ENCODE data around the gene BNIP1. TPM values are rescaled to one million over a fixed set of nuclear protein-coding genes. Genes with fewer than 3 reads are reported as not detected.

Gene BNIP1
- total RNA-seq, 1 donor from 2014 or later: 19.7 TPM

DNA sequence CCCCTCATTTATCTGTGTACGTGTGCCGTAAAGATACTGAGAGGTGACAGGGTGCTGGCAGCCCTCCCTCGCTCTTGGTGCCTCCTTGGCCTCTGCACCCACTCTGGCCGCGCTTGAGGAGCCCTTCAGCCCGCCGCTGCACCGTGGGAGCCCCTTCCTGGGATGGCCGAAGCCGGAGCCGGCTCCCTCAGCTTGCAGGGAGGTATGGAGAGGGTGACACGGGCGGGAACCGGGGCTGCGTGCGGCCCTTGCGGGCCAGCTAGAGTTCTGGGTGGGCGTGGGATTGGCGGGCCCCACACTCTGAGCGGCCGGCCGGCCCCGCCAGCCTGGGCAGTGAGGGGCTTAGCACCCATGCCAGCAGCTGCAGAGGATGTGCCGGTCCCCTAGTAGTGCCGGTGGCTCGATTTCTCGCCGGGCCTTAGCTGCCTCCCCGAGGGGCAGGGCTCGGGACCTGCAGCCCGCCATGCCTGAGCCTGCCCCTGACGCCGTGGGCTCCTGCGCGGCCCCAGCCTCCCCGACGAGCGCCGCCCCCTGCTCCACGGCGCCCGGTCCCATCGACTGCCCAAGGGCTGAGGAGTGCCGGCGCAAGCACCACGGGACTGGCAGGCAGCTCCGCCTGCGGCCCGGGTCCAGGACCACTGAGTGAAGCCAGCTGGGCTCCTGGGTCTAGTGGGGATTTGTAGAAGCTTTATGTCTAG, 69.1 kb downstream of the BNIP1 start:
- no peak for DNase-seq

Other genes starting within 250 kb of the BNIP1 start
- gene RPL26L1, start 185.1 kb upstream of the BNIP1 start, total RNA-seq: 28.4 and 31.4 TPM in 2 replicates
- 213 and 253 TPM in 2 replicates for gene ATP6V0E1, start 160.8 kb upstream of the BNIP1 start, total RNA-seq
- gene CREBRF, start 88.2 kb upstream of the BNIP1 start, total RNA-seq: 25.5 and 31.7 TPM in 2 replicates
- gene NKX2-5, start 90.7 kb downstream of the BNIP1 start, total RNA-seq: 0.28 TPM in 1 of 2 replicates, not detected in the other
- gene STC2, start 183.9 kb downstream of the BNIP1 start, total RNA-seq: 11.7 and 39.3 TPM in 2 replicates